Activated CD4-positive, alpha-beta T cell treated with anti-CD3 and anti-CD28 coated beads for 48 hours (primary cell): ENCODE data around the gene MAPK11.

Experiments
- DNase-seq: peaks from one replicate; pipeline ENCODE4 v3.0.0-alpha.2; 2020

MAPK11 gene

GRCh38 chr22:50293441-50294318 lies 23.5 kb upstream of the MAPK11 start:
- no peak for DNase-seq

GRCh38 chr22:50292643-50293440 lies 22.7 kb upstream of the MAPK11 start:
- no peak for DNase-seq

- DNase-seq = no peak
Measured at GRCh38 chr22:50289942-50290630, 19.9 kb upstream of the MAPK11 start.

GRCh38 chr22:50289151-50289941 lies 19.2 kb upstream of the MAPK11 start:
- no peak for DNase-seq

- no peak for DNase-seq
Measured at GRCh38 chr22:50287731-50288130, 17.6 kb upstream of the MAPK11 start.

GRCh38 chr22:50286701-50287318 lies 16.6 kb upstream of the MAPK11 start:
- DNase-seq = no peak

GRCh38 chr22:50286275-50286674 lies 16.1 kb upstream of the MAPK11 start:
- no peak for DNase-seq

GRCh38 chr22:50285568-50286229 lies 15.5 kb upstream of the MAPK11 start:
- DNase-seq = no peak

- DNase-seq = no peak
Measured at GRCh38 chr22:50284479-50284878, 14.3 kb upstream of the MAPK11 start.

- no peak for DNase-seq
Measured at GRCh38 chr22:50283821-50284220, 13.6 kb upstream of the MAPK11 start.

GRCh38 chr22:50282361-50283155 lies 12.4 kb upstream of the MAPK11 start:
- no peak for DNase-seq

- no peak for DNase-seq
Measured at GRCh38 chr22:50281957-50282356, 11.8 kb upstream of the MAPK11 start.

GRCh38 chr22:50281384-50281760 lies 11.2 kb upstream of the MAPK11 start:
- no peak for DNase-seq

GRCh38 chr22:50280708-50281383 lies 10.7 kb upstream of the MAPK11 start:
- DNase-seq = no peak

- DNase-seq = no peak
Measured at GRCh38 chr22:50280022-50280707, 10.0 kb upstream of the MAPK11 start.

- no peak for DNase-seq
Measured at GRCh38 chr22:50278956-50279619, 8.9 kb upstream of the MAPK11 start.

- DNase-seq = no peak
Measured at GRCh38 chr22:50278461-50278860, 8.3 kb upstream of the MAPK11 start.

- DNase-seq = no peak
Measured at GRCh38 chr22:50277761-50278160, 7.6 kb upstream of the MAPK11 start.

- DNase-seq = peak; percentile 66
Measured at GRCh38 chr22:50276143-50276542, 6.0 kb upstream of the MAPK11 start.
